A673 (cell line): Measurements from ENCODE around the gene KCNG2. TPM values are rescaled to one million over a fixed set of nuclear protein-coding genes. Genes with fewer than 3 reads are reported as not detected.

Source experiments
- BruUV-seq: library from RNA; stranded (reverse); fragments of 400-500 nt; replicated peaks from 2 replicates; lab custom pipeline; 2021; lab: Mats Ljungman, UMichigan
- CTCF ChIA-PET: fragments of 300-600 bp; sonication (Branson Sonifier 250); formaldehyde crosslinking; loops from one replicate; lab custom pipeline; 2022; ENCODE audit warnings: antibody characterized with exemption; lab: Charles Lee
- POLR2A ChIA-PET: fragments of 300-600 bp; sonication (Branson Sonifier 250); formaldehyde crosslinking; loops from one replicate; lab custom pipeline; 2022; ENCODE audit warnings: antibody characterized with exemption; ENCODE audit not compliant: low non-redundant PET; lab: Charles Lee
- DNase-seq: peaks from one replicate; pipeline ENCODE4 v3.0.0-alpha.2; 2015; ENCODE audit warnings: low spot score
- H3K27ac ChIP-seq: fragments of 200-600 bp; sonication (generic); 2 replicates; pipeline ENCODE4 v1.5.1; 2016; ENCODE audit warnings: mixed run types, low read depth, mild to moderate bottlenecking, mixed read lengths, antibody characterized with exemption, low read length; ENCODE audit not compliant: poor library complexity, severe bottlenecking
- H3K27me3 ChIP-seq: fragments of 200-600 bp; sonication (generic); replicated peaks from 2 replicates; pipeline ENCODE4 v1.6.1; 2017; ENCODE audit warnings: mixed run types, low read depth, mild to moderate bottlenecking, mixed read lengths, antibody characterized with exemption, low read length; ENCODE audit not compliant: insufficient read depth, poor library complexity
- H3K36me3 ChIP-seq: fragments of 200-600 bp; sonication (generic); 2 replicates; pipeline ENCODE4 v1.6.1; 2016; ENCODE audit warnings: mixed run types, mild to moderate bottlenecking, mixed read lengths, antibody characterized with exemption, low read length; ENCODE audit not compliant: insufficient read depth, poor library complexity, severe bottlenecking
- H3K4me1 ChIP-seq: fragments of 200-600 bp; sonication (generic); 2 replicates; pipeline ENCODE4 v1.6.1; 2017; ENCODE audit warnings: mixed run types, mild to moderate bottlenecking, mixed read lengths, antibody characterized with exemption, low read length; ENCODE audit not compliant: insufficient read depth, poor library complexity, severe bottlenecking
- H3K4me3 ChIP-seq: fragments of 200-600 bp; sonication (generic); 2 replicates; pipeline ENCODE4 v1.5.1; 2016; ENCODE audit warnings: low read depth, mixed run types, mild to moderate bottlenecking, mixed read lengths, low read length; ENCODE audit not compliant: poor library complexity, severe bottlenecking
- H3K9me3 ChIP-seq: fragments of 200-600 bp; sonication (generic); 2 replicates; pipeline ENCODE4 v1.6.1; 2016; ENCODE audit warnings: mixed run types, low read depth, mild to moderate bottlenecking, mixed read lengths, antibody characterized with exemption, low read length; ENCODE audit not compliant: poor library complexity, severe bottlenecking
- EZH2 ChIP-seq: fragments of 200-600 bp; sonication (generic); IDR thresholded peaks from 2 replicates; pipeline ENCODE4 v1.6.1; 2017; ENCODE audit warnings: borderline replicate concordance, low read depth, mild to moderate bottlenecking, mixed read lengths, antibody characterized with exemption, low read length; ENCODE audit not compliant: poor library complexity, severe bottlenecking
- intact Hi-C: fragments of 100-400 bp; cut with micrococcal nuclease; formaldehyde crosslinking; loops from one replicate; pipeline ENCODE4 v1.10.0; 2022; ENCODE audit not compliant: unreplicated experiment
- total RNA-seq: library from RNA; stranded (reverse); gene quantifications from 2 replicates; pipeline ENCODE4 v1.2.3, GENCODE V29; 2021
- TF ChIP-seq, protein P1 (sequence below): fragments of 300-800, 200-600 bp; sonication (generic); conservative IDR thresholded peaks from 2 replicates; pipeline ENCODE4 v1.5.1; 2017; ENCODE audit warnings: low read depth, mild to moderate bottlenecking, antibody characterized with exemption, low read length, moderate library complexity, mixed read lengths

Gene KCNG2
- total RNA-seq, 1 experiment from 2014 or later: not detected

DNA sequence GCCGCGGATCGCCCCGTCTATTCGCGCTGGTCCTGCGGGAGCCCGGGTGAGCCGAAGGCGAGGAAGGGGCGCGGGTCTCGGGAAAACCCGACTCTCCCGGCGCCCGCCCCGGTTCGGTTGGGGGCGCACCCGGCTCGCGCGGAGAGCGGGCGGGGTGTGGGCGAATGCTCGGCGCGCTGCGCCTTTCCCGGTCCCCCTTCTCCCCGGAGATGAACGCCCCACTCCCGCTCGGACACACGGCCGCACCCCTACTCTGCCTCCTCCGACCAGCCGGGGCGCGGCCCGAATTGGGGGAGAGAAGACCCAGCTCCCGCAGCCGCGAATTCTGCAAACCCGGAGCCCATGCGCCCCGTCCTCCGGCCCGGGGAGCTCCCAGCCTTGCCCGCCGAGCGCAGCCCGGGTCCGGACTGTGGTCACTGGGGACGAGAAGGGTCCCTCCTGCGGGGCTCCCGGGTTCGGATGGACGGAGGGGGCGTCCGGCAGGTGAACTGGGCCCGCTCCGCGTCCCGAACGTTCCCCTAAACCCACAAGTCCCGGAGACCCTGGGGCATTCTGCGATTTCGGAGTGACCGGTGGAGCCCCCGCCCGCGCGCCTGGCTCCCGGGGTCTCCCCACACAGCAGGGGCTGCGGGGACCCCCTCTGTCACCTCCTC is 734 bp downstream of the KCNG2 start:
- BruUV-seq: no TSS peak
- no peak overlapping the region for H3K27ac ChIP-seq
- H3K36me3 ChIP-seq: no peaks in the 10 kb centered on the region
- no peaks in the 10 kb centered on the region for H3K9me3 ChIP-seq
- DNase-seq: no peak
- ChIA-PET POLR2A (no interaction called here), CTCF (no interaction called here)
- H3K27me3 ChIP-seq: peaks cover 44% of the 10 kb centered on the region
- intact Hi-C loops: loop anchor here (10.0 kb wide), 2 partner anchors 156 to 356 kb away; partner anchors contain the start of gene SLC66A2
- H3K4me1 ChIP-seq: no peaks in the 10 kb centered on the region
- peak; percentile 91 for TF ChIP-seq EZH2
- TF ChIP-seq, protein P1, sequence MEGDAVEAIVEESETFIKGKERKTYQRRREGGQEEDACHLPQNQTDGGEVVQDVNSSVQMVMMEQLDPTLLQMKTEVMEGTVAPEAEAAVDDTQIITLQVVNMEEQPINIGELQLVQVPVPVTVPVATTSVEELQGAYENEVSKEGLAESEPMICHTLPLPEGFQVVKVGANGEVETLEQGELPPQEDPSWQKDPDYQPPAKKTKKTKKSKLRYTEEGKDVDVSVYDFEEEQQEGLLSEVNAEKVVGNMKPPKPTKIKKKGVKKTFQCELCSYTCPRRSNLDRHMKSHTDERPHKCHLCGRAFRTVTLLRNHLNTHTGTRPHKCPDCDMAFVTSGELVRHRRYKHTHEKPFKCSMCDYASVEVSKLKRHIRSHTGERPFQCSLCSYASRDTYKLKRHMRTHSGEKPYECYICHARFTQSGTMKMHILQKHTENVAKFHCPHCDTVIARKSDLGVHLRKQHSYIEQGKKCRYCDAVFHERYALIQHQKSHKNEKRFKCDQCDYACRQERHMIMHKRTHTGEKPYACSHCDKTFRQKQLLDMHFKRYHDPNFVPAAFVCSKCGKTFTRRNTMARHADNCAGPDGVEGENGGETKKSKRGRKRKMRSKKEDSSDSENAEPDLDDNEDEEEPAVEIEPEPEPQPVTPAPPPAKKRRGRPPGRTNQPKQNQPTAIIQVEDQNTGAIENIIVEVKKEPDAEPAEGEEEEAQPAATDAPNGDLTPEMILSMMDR: no peak
- H3K4me3 ChIP-seq: peak overlapping the region; percentile 27

DNA sequence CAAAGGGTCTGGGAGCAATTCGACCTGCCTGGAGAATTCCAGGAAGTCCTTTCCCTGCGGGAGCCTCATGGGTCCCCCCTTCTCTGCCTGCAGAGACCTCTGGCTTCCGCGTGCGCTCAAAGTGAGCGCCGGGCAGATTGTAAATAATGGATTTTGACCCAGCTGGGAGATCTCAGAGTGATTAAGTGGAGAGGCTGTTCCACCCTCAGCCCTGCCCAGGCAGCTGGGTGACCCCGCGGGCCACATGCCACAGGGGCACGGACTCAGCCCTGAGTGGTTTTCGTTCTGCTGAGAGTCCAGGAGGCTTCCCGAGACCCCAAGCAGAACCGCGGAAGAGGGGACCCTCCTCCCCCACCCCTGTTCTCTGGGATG is 1.2 kb downstream of the KCNG2 start:
- no peak overlapping the region for H3K4me3 ChIP-seq
- TF ChIP-seq, protein P1: no peak
- peak; percentile 55 for TF ChIP-seq EZH2
- intact Hi-C loops: loop anchor here (10.0 kb wide), 2 partner anchors 156 to 356 kb away; partner anchors contain the start of gene SLC66A2
- no peaks in the 10 kb centered on the region for H3K36me3 ChIP-seq
- peaks cover 44% of the 10 kb centered on the region for H3K27me3 ChIP-seq
- DNase-seq: no peak
- no peak overlapping the region for H3K27ac ChIP-seq
- BruUV-seq: no TSS peak
- H3K4me1 ChIP-seq: no peaks in the 10 kb centered on the region
- H3K9me3 ChIP-seq: no peaks in the 10 kb centered on the region
- ChIA-PET CTCF (no interaction called here), POLR2A (no interaction called here)

DNA sequence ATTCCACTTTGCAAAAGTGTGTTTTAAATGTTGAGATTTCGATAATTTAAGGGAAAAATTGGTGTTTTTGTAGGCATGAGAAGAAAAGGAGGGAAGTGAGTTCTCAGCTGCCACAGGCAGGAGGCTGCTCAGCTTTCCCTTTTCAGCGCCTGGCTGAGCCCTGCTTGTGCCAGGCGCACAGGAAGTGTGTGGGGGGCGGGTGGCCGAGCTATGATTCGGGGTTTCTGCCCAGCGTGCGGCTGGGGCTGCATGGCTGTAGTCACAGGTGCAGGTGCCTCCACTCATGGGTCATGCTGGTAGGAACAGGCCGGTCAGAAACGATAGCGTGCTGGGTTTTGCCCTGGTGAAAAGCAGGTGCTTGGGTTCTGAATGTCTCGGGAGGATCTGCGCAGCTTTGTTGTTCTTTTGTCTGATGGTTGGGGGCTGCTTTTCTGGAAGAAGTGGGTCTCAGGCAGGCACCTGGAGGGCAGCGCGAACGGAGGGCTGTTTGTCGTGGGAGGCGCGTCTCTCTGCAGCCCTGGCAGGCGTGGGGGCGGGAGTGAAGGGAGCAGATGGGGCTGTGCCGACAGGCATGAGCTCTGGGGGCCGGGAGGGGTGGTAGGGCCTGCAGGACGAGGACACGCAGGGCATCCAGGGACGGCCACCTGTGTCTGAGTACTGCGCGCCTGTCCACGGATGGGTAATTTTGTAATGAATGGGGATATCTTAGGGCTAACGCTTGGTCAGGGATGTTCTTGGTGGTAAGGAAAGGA is 2.1 kb downstream of the KCNG2 start:
- BruUV-seq: no TSS peak

More for the DNA sequence above, 2.1 kb downstream of the KCNG2 start:
- POLR2A ChIA-PET: no interaction called here
- TF ChIP-seq, protein P1: no peak
- no peak for TF ChIP-seq EZH2
- no peak for DNase-seq
- no peak overlapping the region for H3K27ac ChIP-seq
- intact Hi-C loops: loop anchor here (10.0 kb wide), 2 partner anchors 155 to 355 kb away; partner anchors contain the start of gene SLC66A2
- no peaks in the 10 kb centered on the region for H3K4me1 ChIP-seq
- no peaks in the 10 kb centered on the region for H3K36me3 ChIP-seq
- H3K4me3 ChIP-seq: no peak overlapping the region
- peaks cover 44% of the 10 kb centered on the region for H3K27me3 ChIP-seq
- CTCF ChIA-PET: no interaction called here
- no peaks in the 10 kb centered on the region for H3K9me3 ChIP-seq
